Activated CD8-positive, alpha-beta T cell treated with anti-CD3 and anti-CD28 coated beads, Interleukin-2, amount 10 ng/mL, durations not matched to agents 7 days and 5 days (primary cell): ENCODE data around the gene GSE1. TPM values are rescaled to one million over a fixed set of nuclear protein-coding genes. Genes with fewer than 3 reads are reported as not detected.

ENCODE experiments used
- ATAC-seq: fragments of 150-1000 bp; cut with Tn5 transposase; one replicate; pipeline ENCODE4 v1.10.0; 2021; ENCODE audit warnings: moderate library complexity
- CTCF ChIA-PET: fragments of 350-600 bp; sonication (Branson Sonifier 250); formaldehyde crosslinking; loops from one replicate; lab custom pipeline; 2021; ENCODE audit warnings: antibody characterized with exemption; lab: Charles Lee
- POLR2A ChIA-PET: fragments of 350-600 bp; sonication (Branson Sonifier 250); formaldehyde crosslinking; loops from one replicate; lab custom pipeline; 2021; ENCODE audit warnings: antibody characterized with exemption; lab: Charles Lee
- DNase-seq: peaks from one replicate; pipeline ENCODE4 v3.0.0-alpha.2; 2020
- H3K27ac Mint-ChIP-seq: one replicate; pipeline ENCODE4 v1.8.0; 2021; ENCODE audit warnings: mild to moderate bottlenecking, mixed read lengths
- H3K27me3 Mint-ChIP-seq: one replicate; pipeline ENCODE4 v1.8.0; 2021; ENCODE audit warnings: low read depth, mixed read lengths
- H3K36me3 Mint-ChIP-seq: one replicate; pipeline ENCODE4 v1.8.0; 2021; ENCODE audit warnings: low read depth, mixed read lengths
- H3K4me1 Mint-ChIP-seq: one replicate; pipeline ENCODE4 v1.8.0; 2021; ENCODE audit warnings: low read depth, mixed read lengths
- H3K4me3 Mint-ChIP-seq: one replicate; pipeline ENCODE4 v1.8.0; 2021; ENCODE audit warnings: mild to moderate bottlenecking, mixed read lengths
- H3K9me3 Mint-ChIP-seq: one replicate; pipeline ENCODE4 v1.8.0; 2022; ENCODE audit warnings: mixed read lengths; ENCODE audit not compliant: insufficient read depth
- total RNA-seq, 2 experiments: library from RNA; stranded (reverse); gene quantifications; one replicate each; pipeline ENCODE4 v1.2.3, GENCODE V29; 2021

The GSE1 gene
- total RNA-seq, 2 experiments from 2014 or later: 48.9 to 51.4 TPM

- no peaks in the 10 kb centered on the region for H3K9me3 Mint-ChIP-seq
- DNase-seq (no peak), ATAC-seq (no peak)
- peaks cover 16% of the 10 kb centered on the region for H3K4me1 Mint-ChIP-seq
- no peak overlapping the region for H3K27ac Mint-ChIP-seq
- H3K27me3 Mint-ChIP-seq: no peaks in the 10 kb centered on the region
- H3K36me3 Mint-ChIP-seq: no peaks in the 10 kb centered on the region
- ChIA-PET CTCF (no interaction called here), POLR2A (no interaction called here)
- no peak overlapping the region for H3K4me3 Mint-ChIP-seq
These were observed 27.5 kb downstream of the GSE1 start for GRCh38 chr16:85640585-85640984.

- ATAC-seq: no peak
- CTCF ChIA-PET: no interaction called here
These were observed 28.2 kb downstream of the GSE1 start for GRCh38 chr16:85641305-85641704.

GRCh38 chr16:85641776-85642176 lies 28.7 kb downstream of the GSE1 start:
- Mint-ChIP-seq H3K36me3 (no peaks in the 10 kb centered on the region), H3K4me1 (peaks cover 18% of the 10 kb centered on the region), H3K27ac (no peak overlapping the region), H3K4me3 (no peak overlapping the region), H3K27me3 (no peaks in the 10 kb centered on the region), H3K9me3 (no peaks in the 10 kb centered on the region)
- ATAC-seq: no peak
- ChIA-PET POLR2A (interaction anchor here (0.7 kb wide), 1 partner anchor 312 kb away, joined by 3 read pairs; no protein-coding TSS in a partner anchor), CTCF (no interaction called here)
- DNase-seq: no peak

More at GRCh38 chr16:85641305-85641704, 28.2 kb downstream of the GSE1 start:
- Mint-ChIP-seq H3K9me3 (no peaks in the 10 kb centered on the region), H3K4me1 (peaks cover 18% of the 10 kb centered on the region), H3K36me3 (no peaks in the 10 kb centered on the region), H3K27me3 (no peaks in the 10 kb centered on the region), H3K4me3 (no peak overlapping the region), H3K27ac (no peak overlapping the region)
- POLR2A ChIA-PET: no interaction called here
- DNase-seq: no peak

DNA sequence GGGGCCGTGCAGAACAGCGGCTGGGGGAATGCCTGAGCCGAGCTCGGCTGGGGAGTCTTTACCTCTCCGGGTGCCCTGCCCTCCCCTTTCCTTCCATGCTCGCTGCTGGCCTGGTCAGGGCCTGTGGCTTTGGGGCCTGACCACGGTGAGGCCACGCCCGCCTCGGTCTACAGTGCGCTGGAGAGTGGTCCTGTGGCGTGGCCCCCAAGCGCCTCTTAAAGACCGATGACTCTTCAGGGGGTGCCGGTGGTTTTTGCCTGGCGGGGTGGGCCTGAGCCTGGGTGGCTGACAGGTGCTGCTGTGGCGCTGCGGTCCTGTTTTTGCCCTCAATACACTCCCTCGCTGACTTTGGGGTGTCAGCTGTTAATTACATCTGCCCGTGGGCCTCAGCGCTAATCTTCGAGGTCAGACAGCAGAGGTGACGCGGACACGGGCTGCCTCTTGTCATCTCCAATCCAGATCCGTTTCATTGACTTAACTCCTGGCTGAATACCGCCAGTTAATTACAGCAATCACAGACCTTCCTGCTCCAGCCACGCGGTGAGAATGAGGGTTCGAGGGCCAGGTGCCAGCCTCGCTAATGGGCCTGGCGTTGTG lies 29.7 kb downstream of the GSE1 start:
- H3K4me1 Mint-ChIP-seq: peaks cover 18% of the 10 kb centered on the region
- ATAC-seq (no peak), DNase-seq (no peak)
- POLR2A ChIA-PET: no interaction called here
- no peaks in the 10 kb centered on the region for H3K27me3 Mint-ChIP-seq
- H3K27ac Mint-ChIP-seq: no peak overlapping the region
- no peaks in the 10 kb centered on the region for H3K9me3 Mint-ChIP-seq
- no peaks in the 10 kb centered on the region for H3K36me3 Mint-ChIP-seq
- CTCF ChIA-PET: no interaction called here
- no peak overlapping the region for H3K4me3 Mint-ChIP-seq

GRCh38 chr16:85643631-85644030 lies 30.5 kb downstream of the GSE1 start:
- DNase-seq (no peak), ATAC-seq (no peak)
- ChIA-PET CTCF (no interaction called here), POLR2A (interaction anchor here (0.6 kb wide), 1 partner anchor 61 kb away, joined by 3 read pairs; no protein-coding TSS in a partner anchor)
- Mint-ChIP-seq H3K9me3 (no peaks in the 10 kb centered on the region), H3K4me1 (peaks cover 18% of the 10 kb centered on the region), H3K27ac (no peak overlapping the region), H3K36me3 (no peaks in the 10 kb centered on the region), H3K27me3 (no peaks in the 10 kb centered on the region), H3K4me3 (no peak overlapping the region)

DNA sequence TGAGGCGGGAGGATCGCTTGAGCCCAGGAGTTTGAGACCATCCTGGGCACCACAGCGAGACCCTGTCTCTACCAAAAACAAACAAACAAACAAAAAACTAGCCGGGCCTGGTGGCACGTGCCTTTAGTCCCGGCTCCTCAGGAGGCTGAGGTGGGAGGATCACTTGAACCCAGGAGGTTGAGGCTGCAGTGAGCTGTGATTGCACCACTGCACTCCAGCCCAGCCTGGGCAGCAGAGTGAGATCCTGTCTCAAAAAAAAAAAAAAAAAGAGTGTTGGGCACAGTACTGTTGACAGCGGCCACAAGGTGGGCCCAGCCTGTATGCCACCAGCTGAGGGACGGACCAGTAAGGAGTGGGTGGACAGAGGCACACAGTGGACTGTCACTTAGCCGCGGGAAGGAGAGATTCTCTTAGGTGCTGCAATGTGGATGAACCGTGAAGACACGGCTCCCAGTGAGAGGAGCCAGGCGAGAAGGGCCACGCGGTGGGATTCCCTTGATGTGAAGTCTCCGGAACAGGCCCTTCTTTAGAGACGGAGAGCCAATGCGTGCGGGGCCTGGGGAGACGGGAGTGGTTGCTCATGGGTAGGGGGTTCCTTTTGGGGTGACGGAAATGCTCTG lies 31.1 kb downstream of the GSE1 start:
- CTCF ChIA-PET: interaction anchor here (0.6 kb wide), 1 partner anchor 75 kb away, joined by 3 read pairs; no protein-coding TSS in a partner anchor
- Mint-ChIP-seq H3K4me1 (peaks cover 18% of the 10 kb centered on the region), H3K9me3 (no peaks in the 10 kb centered on the region), H3K4me3 (no peak overlapping the region), H3K27ac (no peak overlapping the region), H3K27me3 (no peaks in the 10 kb centered on the region), H3K36me3 (peaks cover 5% of the 10 kb centered on the region)
- ATAC-seq (no peak), DNase-seq (no peak)
- POLR2A ChIA-PET: no interaction called here

DNA sequence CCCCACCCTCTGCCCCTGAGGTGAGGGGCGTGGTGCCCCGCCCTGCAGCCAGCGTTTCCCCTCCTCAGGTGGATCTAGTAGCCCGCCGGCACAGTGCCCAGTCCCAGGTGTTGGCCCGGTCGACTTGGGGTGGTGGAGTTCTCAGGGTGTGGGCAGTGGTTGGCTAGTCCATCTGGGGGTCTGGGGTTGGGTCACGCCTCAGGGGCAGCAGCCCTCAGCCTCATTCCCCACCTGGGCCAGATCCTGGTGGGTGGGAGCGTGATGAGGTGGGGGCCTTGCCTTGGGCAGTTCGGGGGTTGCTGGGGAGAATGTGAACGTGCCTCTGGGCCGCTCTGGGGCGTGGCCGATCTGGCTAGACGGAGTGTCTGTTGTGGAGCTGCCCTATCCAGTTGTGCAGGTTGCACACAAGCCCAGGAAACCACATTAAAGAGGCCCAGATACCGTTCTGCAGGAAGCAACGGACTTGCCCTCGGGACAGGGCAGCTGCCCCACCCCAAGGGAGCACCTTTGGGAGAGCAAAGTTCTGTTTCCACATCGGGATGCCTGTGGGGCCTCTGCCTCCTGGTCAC lies 32.0 kb downstream of the GSE1 start:
- Mint-ChIP-seq H3K36me3 (peaks cover 5% of the 10 kb centered on the region), H3K27me3 (no peaks in the 10 kb centered on the region), H3K4me1 (peaks cover 18% of the 10 kb centered on the region), H3K9me3 (no peaks in the 10 kb centered on the region), H3K4me3 (no peak overlapping the region), H3K27ac (no peak overlapping the region)
- POLR2A ChIA-PET: interaction anchor here (0.7 kb wide), 1 partner anchor 157 kb away, joined by 8 read pairs; no protein-coding TSS in a partner anchor
- ATAC-seq (no peak), DNase-seq (no peak)
- CTCF ChIA-PET: no interaction called here

DNA sequence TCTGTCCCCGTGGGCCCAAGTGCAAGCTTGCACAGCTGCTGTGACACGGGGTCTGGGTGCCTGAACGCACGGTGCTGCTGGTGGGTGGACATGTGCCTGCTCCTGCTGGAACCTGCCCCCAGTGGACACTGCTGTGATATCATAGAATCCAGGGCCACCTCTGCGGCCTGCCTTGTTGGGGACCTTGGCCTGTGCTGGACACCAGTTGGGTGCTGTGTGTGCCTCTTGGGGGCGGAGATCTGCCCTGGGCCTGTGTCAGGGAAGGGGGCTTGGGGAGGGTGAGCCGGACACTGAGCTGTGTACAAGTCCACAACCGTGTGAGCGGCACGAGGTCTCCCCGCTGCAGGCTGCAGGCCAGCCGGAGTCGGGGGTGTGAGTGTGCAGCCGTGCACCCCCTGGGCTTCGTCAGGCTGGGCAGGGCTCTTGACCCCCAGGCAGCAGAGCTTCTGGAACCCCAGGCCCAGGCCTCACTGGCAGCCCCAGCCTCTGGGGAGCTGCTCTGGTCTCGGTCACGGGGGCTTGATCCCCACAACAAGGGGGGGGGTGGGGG lies 33.3 kb downstream of the GSE1 start:
- H3K4me3 Mint-ChIP-seq: no peak overlapping the region
- DNase-seq (no peak), ATAC-seq (no peak)
- peaks cover 5% of the 10 kb centered on the region for H3K36me3 Mint-ChIP-seq
- peaks cover 18% of the 10 kb centered on the region for H3K4me1 Mint-ChIP-seq
- ChIA-PET POLR2A (interaction anchor here (0.6 kb wide), 1 partner anchor 825 kb away, joined by 3 read pairs; no protein-coding TSS in a partner anchor), CTCF (no interaction called here)
- H3K27me3 Mint-ChIP-seq: no peaks in the 10 kb centered on the region
- H3K27ac Mint-ChIP-seq: no peak overlapping the region
- no peaks in the 10 kb centered on the region for H3K9me3 Mint-ChIP-seq

DNA sequence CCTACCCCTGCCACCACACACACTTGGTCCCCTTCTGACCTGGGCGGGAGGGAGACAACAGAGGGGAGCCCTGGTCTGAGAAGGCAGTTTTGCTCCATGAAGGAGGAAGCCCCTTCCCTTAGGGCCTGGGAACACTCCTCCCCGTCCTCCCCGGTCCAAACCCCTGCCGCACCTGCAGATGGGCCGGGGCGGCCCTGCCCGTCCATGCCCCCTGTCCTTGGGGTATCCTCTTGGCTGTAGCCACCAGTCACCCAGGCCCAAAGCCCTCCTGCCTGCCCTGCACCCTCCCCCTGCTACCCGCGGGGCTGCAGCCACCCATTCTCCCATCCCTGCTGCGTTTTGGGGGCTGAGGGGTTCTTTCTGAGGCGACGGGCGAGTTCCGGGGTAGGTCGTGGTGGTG lies 33.9 kb downstream of the GSE1 start:
- Mint-ChIP-seq H3K4me1 (peaks cover 18% of the 10 kb centered on the region), H3K27ac (no peak overlapping the region), H3K9me3 (no peaks in the 10 kb centered on the region), H3K27me3 (no peaks in the 10 kb centered on the region), H3K36me3 (peaks cover 7% of the 10 kb centered on the region), H3K4me3 (no peak overlapping the region)
- ATAC-seq (no peak), DNase-seq (no peak)
- CTCF ChIA-PET: no interaction called here
- POLR2A ChIA-PET: no interaction called here

- no peaks in the 10 kb centered on the region for H3K27me3 Mint-ChIP-seq
- POLR2A ChIA-PET: no interaction called here
- no peak overlapping the region for H3K27ac Mint-ChIP-seq
- ATAC-seq (no peak), DNase-seq (no peak)
- H3K4me3 Mint-ChIP-seq: no peak overlapping the region
- H3K36me3 Mint-ChIP-seq: peaks cover 14% of the 10 kb centered on the region
- no peaks in the 10 kb centered on the region for H3K9me3 Mint-ChIP-seq
- CTCF ChIA-PET: interaction anchor here (2.1 kb wide), 1 partner anchor 11 kb away, joined by 5 read pairs; no protein-coding TSS in a partner anchor
- peaks cover 18% of the 10 kb centered on the region for H3K4me1 Mint-ChIP-seq
These were observed 35.1 kb downstream of the GSE1 start for GRCh38 chr16:85648070-85648714.

DNA sequence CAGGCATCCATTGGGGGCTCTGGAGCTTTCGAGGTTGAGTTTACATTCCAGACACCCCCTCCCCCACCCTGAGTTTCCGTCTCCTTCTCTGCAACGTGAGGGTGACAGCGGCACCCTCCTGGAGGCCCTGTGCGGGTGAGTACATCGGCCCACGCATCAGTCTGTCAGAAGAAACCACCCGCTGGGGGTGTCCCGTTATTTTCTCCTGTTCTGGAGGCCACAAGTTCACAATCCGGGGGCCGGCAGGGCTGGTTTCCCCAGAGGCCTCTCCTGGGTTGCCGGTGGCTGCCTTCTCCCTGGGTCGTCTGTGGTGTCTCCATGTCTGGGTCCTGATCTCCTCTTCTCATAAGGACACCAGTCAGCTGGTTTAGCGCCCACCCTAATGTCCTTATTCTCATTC lies 35.7 kb downstream of the GSE1 start:
- H3K36me3 Mint-ChIP-seq: peaks cover 15% of the 10 kb centered on the region
- POLR2A ChIA-PET: interaction anchor here (0.9 kb wide), 1 partner anchor 14 kb away, joined by 3 read pairs; no protein-coding TSS in a partner anchor
- H3K9me3 Mint-ChIP-seq: no peaks in the 10 kb centered on the region
- CTCF ChIA-PET: interaction anchor here (2.1 kb wide), 1 partner anchor 10 kb away, joined by 5 read pairs; no protein-coding TSS in a partner anchor
- DNase-seq (no peak), ATAC-seq (no peak)
- peak overlapping the region; percentile 43 for H3K27ac Mint-ChIP-seq
- no peak overlapping the region for H3K4me3 Mint-ChIP-seq
- no peaks in the 10 kb centered on the region for H3K27me3 Mint-ChIP-seq
- H3K4me1 Mint-ChIP-seq: peaks cover 18% of the 10 kb centered on the region
